ENCODE results near the gene AIFM1. TPM values are rescaled to one million over a fixed set of nuclear protein-coding genes. Genes with fewer than 3 reads are reported as not detected.

Gene AIFM1
- polyA plus RNA-seq, 1 of the 3 experiments (the other 2 are of a cell fraction): 49.8 TPM

DNA sequence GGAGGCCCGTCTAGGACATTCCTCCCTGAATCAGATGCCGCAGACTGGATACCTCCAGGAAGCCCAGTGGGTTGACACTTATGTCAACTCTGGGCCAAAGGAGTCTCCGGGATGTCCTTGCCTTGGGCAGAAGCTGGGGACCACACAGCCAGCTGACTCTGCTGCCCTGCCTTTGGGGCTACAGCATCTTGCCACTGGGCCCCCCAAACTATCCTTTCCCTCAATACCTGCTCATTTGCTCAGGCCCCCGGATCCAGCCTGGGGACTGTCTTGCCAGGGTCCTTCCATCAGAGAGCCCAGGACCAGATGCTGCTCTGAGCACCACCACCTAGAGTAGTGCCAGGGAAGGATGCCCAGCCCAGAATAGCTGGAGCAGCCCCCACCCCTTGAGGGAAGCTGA is 25.2 kb upstream of the AIFM1 start:
- Histone ChIP-seq H3K27ac (ENCODE audit: low read depth in 2 of 2, low read length in 1 of 2) (no peak overlapping the region), H3K4me2 (no peak overlapping the region), H3K4me1 (ENCODE audit: control insufficient read depth in 1 of 2, insufficient read depth in 2 of 2, low read depth in 1 of 2, low read length in 1 of 2) (peaks cover 0 to 6% of the 10 kb centered on the region in 2 experiments; a peak in 1 of 4 replicates), H2AFZ (ENCODE audit: low read depth) (no peak overlapping the region), H3K27me3 (ENCODE audit: insufficient read depth) (peaks cover 23% of the 10 kb centered on the region; the same call in 1 of the 2 replicates), H3K9me2 (no peaks in the 10 kb centered on the region), H3K9me3 (no peaks in the 10 kb centered on the region), H3K9ac (no peak overlapping the region), H3K36me3 (replicated peaks in 1 of 2; ENCODE audit: control insufficient read depth in 1 of 2, insufficient read depth in 2 of 2, low read length in 1 of 2) (no peaks in the 10 kb centered on the region), H3K4me3 (ENCODE audit: low read depth in 2 of 2, low read length in 1 of 2) (no peak overlapping the region), H3K79me2 (ENCODE audit: insufficient read depth) (no peaks in the 10 kb centered on the region), H3F3A (replicated peaks; ENCODE audit: insufficient read depth) (no peaks in the 10 kb centered on the region), H4K20me1 (ENCODE audit: insufficient read depth) (no peaks in the 10 kb centered on the region)
- TF ChIP-seq RXRA (IDR thresholded peaks at IDR 0.05; ENCODE audit: borderline replicate concordance, low read depth): no peak
- no peak for TF ChIP-seq SMC3 (IDR thresholded peaks at IDR 0.05; ENCODE audit: low read depth, low read length)
- no peak for TF ChIP-seq NFIC (IDR thresholded peaks at IDR 0.05; ENCODE audit: borderline replicate concordance)
- TF ChIP-seq RAD21 (IDR thresholded peaks at IDR 0.05; ENCODE audit: low read length): no peak
- TF ChIP-seq, protein P1, sequence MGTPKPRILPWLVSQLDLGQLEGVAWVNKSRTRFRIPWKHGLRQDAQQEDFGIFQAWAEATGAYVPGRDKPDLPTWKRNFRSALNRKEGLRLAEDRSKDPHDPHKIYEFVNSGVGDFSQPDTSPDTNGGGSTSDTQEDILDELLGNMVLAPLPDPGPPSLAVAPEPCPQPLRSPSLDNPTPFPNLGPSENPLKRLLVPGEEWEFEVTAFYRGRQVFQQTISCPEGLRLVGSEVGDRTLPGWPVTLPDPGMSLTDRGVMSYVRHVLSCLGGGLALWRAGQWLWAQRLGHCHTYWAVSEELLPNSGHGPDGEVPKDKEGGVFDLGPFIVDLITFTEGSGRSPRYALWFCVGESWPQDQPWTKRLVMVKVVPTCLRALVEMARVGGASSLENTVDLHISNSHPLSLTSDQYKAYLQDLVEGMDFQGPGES (IDR thresholded peaks at IDR 0.05; ENCODE audit: low read depth, low read length): no peak
- TF ChIP-seq EZH2phosphoT487 (IDR thresholded peaks at IDR 0.05; ENCODE audit: borderline replicate concordance, low read depth): no peak
- no peak for TF ChIP-seq CHD2 (IDR thresholded peaks at IDR 0.05; ENCODE audit: low read length, partially characterized antibody)
- TF ChIP-seq NRF1 (IDR thresholded peaks at IDR 0.05; ENCODE audit: low read depth, low read length): no peak
- no peak for TF ChIP-seq FOXM1 (IDR thresholded peaks at IDR 0.05; ENCODE audit: low read depth)
- TF ChIP-seq POLR2AphosphoS5 (IDR thresholded peaks at IDR 0.05; ENCODE audit: low read depth, low read length): no peak
- TF ChIP-seq GATA2 (CRISPR knock-in tag; IDR thresholded peaks at IDR 0.05): no peak
- TF ChIP-seq YY1 (IDR thresholded peaks at IDR 0.05; ENCODE audit: low read depth): no peak
- TF ChIP-seq RFX5 (IDR thresholded peaks at IDR 0.05; ENCODE audit: low read length): no peak
- no peak for TF ChIP-seq SIN3A (IDR thresholded peaks at IDR 0.05; ENCODE audit: borderline replicate concordance, low read depth, low read length)
- TF ChIP-seq, protein P2, sequence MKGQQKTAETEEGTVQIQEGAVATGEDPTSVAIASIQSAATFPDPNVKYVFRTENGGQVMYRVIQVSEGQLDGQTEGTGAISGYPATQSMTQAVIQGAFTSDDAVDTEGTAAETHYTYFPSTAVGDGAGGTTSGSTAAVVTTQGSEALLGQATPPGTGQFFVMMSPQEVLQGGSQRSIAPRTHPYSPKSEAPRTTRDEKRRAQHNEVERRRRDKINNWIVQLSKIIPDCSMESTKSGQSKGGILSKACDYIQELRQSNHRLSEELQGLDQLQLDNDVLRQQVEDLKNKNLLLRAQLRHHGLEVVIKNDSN (IDR thresholded peaks at IDR 0.05; ENCODE audit: borderline replicate concordance, low read depth): no peak
- TF ChIP-seq, protein P3, sequence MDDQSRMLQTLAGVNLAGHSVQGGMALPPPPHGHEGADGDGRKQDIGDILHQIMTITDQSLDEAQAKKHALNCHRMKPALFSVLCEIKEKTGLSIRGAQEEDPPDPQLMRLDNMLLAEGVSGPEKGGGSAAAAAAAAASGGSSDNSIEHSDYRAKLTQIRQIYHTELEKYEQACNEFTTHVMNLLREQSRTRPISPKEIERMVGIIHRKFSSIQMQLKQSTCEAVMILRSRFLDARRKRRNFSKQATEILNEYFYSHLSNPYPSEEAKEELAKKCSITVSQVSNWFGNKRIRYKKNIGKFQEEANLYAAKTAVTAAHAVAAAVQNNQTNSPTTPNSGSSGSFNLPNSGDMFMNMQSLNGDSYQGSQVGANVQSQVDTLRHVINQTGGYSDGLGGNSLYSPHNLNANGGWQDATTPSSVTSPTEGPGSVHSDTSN (IDR thresholded peaks at IDR 0.05): no peak
- WGBS (ENCODE audit: low lambda C conversion rate): 40% methylated on average over 3 of the region's 4 CpGs
- DNase-seq: no peak
- POLR2A ChIA-PET: no interaction called here
- CTCF ChIA-PET: interaction anchor here (0.7 to 10.6 kb wide), 6 partner anchors 13 to 120 kb away, joined by 3 to 113 read pairs (median 6); no protein-coding TSS in a partner anchor
